GM18520 (cell line): ENCODE results near the gene SREBF2.
"Not testable (repeated sequence)": the region's sequence is repeated elsewhere in the genome, so short reads cannot be mapped to it uniquely, and the experiment has no call there.

ENCODE experiments used
- ATAC-seq: cut with Tn5 transposase; IDR thresholded peaks from one replicate; pipeline ENCODE4 v1.9.1; 2021; ENCODE audit not compliant: unreplicated experiment

SREBF2 gene

DNA sequence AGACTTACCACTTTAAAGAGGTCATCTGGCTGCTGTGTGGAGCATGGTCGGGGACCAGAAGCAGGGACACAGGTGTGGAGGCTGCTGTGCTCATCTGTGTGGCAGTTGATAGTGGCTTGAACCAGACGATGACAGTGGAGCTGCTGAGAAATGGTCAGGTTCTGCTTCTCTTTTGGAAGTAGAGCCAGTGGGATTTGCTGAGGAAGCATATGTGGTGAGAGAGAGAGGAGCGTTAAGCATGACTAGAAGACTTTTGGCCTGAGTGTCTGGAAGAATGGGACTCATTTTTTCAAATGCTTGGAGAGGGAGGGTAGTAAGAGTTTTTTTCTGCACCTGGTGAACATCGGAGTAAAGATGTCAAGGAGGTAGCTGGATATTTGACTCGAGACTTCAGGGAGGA lies 12.5 kb upstream of the SREBF2 start:
- no peak for ATAC-seq

DNA sequence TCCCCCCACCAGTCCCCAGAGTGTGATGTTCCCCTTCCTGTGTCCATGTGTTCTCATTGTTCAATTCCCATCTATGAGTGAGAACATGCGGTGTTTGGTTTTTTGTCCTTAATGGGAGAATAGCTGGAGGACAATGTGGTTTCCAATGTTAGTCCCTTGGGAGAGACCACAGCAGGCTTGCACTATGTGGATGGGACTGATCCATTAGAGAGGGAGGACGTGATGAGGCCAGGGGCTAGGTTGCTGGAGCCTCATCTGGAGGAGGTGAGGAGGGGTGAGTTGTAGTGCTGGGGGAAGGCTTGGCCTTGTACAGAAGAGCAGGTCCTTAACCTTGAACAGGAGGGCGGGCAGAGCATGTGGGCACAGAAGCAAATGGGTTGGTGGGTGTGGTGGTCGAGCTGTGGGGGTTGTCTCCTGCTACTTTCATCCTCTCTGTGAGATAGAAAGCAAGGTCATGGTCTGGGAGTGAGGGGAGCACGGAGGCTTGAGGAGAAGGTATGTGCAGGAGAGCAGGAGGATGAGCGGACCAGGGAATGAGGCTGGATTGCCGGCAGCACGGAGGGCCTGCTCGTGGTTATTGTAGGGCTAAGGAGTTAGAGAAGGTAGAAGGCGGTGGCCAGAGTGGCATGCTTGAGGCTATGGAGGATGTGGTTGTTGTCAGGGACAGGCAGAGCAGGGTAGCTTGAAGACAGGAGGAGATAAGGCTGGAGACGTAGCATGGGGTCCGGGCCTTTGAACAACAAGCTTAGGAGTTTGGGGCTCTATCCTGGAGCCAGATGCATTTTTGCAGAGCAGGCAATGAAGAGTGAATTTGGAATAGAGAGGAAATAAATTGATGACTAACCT lies 11.2 kb upstream of the SREBF2 start:
- no peak for ATAC-seq

DNA sequence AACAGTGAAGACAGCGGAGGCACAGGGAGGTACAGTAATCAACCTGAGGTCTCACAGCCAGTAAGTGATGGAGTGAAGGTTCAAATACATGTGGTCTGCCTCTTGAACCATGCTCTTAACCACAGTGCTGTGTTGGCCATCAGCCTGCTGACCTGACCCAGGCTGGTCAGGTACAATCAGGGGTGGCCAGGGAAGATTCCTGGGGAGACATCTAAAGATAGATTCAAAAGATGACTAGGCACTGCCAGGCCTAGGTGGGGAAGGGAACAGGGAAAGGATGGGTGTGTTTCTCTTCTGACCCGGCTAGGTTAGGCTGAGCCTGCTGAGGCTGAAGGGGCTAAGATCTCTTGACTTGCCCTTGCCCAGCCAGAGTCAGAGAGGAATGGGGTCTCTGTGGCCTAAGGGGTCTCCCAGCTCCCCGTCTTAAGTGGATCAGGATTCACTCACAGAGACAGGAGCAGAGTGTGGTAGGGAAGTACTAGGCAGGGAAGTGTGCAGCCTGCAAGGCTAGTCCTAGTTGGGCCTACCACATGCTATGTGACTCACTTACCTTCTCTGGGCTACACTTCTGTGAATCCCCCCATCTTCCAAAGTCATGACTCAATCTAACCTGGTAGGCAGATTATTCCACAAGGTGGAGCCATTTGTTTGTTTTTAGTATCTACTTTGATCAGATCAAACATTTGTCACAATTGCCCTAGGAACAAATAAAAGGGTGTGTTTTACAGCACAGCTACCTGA lies 10.4 kb upstream of the SREBF2 start:
- no peak for ATAC-seq

DNA sequence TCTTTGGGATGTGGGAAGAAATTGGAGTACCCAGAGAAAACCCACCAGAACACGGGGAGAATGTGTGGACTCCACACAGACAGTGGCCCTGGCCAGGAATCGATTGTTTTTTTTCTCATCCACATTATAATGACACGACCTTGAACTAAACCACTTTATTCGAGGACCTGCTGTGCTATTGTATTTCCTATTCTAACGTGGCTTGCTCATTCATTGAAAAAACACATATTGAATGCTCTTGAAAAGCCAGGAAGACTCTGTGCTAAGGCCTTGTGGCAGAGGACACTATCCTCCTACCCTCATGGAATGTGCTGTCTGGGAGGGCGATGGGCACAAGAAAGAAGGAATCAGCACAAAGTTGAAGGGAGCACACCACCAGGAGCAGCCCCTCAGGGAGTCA lies 9.1 kb upstream of the SREBF2 start:
- ATAC-seq = no peak

DNA sequence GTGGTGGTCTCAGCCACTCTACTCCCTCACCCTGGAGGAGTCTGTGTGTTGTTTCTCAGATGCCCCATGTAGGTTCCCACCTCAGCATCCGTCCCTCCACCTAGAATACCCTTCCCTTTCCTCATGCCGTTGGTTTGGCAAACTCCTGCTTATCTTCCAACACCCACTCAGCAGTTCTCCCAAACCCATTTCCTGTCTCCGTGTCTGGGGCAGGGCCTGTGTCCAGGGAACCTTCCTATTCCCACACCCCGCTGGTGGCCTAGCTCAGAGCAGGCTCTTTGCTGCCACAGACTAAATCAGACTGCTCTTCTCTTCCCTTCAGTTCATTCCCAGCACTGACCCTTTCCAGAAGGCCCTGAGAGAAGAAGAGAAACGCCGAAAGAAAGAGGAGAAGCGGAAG lies 7.5 kb upstream of the SREBF2 start:
- no peak for ATAC-seq

DNA sequence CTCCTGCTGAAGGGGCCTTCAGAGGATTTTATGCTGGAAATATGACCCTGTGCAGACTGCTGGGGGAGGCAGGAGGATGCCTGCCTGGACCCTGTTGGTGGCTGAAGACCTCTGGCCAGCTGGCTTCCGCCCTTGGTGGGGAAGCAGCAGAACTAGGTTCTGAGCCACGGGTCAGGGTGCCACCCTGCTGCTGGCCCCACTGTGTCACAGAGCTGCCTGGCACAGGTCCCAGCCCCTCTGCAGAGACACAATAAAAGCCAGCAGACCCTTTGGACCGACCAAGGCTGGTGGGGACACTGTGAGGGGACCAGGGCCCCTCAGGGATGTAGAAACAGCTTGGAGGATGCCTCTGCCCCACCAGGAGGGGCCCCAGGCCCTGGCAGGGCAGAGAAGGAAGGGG lies 6.9 kb upstream of the SREBF2 start:
- ATAC-seq = no peak

DNA sequence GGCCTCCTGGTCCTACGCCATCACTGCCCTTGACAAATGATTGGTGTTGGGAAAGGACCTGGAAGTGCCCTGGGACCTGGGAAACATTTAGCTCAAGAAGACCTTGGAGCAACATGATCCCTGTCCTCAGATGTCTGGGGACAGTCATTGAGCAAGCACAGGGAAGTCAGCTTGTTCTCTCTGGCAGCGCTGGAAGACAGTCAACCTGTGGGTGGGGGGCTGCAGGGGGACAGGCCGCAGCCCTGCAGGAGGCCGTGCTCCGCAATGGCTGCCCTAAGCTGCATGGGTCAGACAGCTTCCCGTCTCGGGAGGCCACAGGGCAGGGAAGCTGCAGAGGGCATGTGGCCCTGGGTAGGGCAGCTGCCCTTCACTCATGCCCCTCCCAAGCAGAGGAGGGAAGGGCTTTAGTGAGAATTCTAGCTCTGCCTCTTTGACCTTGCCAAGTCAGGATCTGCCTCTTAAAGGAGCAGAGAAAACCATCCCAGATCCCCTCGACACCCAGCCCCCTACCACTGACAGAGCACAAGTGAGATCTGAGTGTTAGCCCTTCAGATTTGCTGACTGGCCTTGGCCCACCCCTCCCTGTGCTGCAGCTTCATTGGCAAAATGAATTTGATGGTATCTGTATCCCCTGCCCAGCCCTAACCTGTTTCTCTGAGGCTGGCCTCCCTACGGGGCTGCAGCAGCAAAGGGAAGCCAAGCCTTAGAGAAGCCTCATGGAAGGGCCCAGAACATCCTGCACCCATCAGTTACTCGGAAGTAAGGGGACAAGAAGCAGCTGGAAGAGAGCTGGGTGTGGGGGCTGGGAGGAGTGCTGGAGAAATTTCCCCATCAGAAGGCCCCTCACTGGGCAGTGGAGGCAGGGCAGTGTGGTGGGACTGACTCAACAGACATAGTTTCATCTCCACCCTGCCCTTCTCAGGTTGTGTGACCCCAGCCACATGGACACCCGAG lies 6.2 kb upstream of the SREBF2 start:
- no peak for ATAC-seq

DNA sequence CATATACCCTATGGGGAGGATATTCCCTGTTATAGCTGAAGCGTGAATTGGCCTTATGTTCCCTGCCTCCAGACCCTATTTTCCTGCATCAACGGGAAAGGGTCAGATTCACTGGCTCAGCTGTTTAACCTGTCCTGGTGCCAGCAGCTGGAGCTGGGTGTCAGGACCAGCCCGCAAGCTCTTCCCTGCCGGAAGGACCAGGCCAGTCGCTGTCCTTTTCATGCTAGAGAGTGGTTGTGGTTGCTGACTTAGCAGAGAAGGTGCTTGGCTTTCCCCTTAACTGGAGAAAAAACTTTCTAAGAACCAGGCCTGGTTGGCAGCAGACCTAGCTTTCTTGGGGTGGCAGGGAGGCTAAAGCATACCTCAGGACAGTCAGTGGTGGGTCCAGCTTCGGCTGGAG lies 5.2 kb upstream of the SREBF2 start:
- no peak for ATAC-seq

DNA sequence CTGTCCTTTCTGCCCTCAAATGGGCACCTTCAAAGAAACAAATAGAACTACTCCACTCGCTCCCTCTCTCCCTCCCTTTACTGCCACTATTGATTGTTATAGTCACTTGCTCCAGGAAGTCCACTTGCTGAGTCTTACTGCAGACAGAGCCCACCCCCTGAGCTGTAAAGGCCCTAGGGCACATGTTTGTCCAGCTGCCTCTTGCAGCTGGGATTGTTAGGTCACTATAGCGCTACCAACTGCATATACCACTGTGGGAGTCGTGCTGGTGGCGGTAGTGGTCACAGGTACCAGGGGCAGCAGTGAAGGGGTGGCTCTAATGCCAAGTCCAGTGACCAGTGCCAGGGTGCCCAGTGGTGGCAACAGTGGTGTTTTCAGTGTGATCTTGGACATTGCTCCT lies 4.4 kb upstream of the SREBF2 start:
- ATAC-seq = no peak

DNA sequence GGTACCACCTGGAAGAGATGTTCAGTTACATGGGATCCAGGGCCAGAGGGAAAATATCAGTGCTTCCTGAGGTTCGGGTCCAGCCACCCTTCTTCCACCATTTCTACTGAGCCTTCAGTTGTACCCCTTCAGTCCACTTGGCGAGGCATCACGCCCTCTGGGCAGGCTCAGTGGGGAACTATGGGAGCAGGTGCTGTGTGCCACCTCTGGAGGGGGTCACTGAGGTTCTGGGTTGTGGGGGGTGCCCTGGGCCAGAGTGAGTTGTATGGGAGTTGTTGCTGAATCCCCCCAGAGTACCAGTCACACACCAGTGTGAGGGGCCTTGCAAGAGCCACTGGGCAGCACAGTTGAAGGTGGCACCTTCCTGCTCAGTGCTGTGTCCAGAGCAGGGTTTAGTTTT lies 2.7 kb upstream of the SREBF2 start:
- ATAC-seq = no peak

DNA sequence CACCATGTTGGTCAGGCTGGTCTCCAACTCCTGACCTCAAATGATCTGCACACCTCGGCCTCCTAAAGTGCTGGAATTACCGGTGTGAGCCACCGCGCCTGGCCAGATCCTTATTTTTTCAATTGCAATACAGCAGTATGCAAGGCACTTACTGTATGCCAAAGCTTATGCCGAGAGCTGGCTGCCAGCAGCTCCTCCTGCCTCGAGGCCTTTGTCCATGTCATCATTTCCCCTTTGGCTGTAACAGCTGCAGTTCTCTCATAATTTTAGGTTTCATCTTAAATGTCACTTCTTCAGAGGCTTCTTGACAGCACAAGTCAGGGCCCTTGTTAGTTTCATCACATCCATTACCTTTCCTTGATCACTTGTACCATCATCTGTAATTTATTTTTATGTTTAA lies 1.5 kb upstream of the SREBF2 start:
- ATAC-seq = no peak

DNA sequence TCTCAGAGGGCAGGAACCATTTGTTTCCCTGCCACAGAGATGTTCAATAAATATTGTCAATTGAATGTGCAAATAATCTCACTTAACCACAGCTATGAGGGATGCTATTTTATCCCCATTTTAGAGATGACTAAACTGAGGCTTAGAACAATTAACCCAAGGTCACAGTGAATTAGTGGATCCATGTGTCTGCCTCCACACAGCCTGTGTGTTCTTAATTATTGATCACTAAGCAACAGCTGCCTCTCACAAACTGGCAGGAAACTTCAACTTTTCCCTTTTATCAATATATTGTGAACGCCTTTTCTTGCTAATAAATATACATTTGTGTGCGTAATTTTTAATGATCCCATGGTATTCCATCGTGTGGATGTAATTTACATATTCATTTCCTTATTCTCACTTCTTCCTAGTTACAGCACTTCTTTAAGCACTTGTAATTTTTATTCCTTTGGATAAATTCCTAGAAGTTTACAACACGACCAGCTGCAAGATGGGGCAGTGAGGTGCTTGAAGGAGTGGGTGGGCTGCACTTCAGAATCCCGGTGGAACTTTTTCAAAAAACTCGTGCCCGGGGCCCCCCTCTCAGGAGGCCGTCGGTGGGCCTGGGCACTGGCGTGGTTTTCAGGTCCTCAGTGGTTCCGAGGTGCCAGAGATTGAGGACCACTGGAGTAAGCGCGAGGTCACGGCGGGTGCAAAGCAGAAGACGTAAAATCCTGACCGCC lies 915 bp upstream of the SREBF2 start:
- no peak for ATAC-seq

DNA sequence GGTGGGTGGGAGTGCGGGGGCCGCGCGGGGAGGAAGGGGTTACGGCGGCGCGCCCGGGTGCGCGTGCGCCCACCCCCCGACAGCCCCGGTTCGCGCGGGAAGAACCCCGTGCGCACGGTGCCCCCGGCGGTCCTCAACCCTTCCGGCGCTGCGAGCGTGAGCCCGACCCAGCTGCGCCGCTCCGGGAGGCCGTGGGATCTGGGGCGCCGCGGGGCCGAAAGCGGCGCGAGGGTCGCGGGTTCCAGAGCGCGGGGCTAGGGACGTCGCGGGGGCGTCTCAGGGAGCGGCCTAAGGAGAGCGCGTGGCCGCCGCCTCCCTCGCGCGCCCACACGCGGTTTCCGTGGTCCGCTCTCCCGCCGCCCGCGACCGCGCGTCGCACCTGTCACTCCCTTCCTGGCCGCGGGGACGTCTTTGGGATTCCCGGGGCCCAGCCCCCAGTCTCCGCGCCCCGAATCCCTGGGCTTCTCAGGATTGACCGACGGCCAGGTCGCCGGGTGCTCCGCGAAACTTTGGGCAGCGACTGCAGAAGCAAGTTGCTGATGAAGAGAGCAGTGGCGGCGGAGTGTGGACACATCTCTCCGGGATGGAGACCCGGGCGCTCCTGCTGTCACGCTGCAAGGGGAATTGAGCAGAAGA lies 582 bp downstream of the SREBF2 start:
- no peak for ATAC-seq

DNA sequence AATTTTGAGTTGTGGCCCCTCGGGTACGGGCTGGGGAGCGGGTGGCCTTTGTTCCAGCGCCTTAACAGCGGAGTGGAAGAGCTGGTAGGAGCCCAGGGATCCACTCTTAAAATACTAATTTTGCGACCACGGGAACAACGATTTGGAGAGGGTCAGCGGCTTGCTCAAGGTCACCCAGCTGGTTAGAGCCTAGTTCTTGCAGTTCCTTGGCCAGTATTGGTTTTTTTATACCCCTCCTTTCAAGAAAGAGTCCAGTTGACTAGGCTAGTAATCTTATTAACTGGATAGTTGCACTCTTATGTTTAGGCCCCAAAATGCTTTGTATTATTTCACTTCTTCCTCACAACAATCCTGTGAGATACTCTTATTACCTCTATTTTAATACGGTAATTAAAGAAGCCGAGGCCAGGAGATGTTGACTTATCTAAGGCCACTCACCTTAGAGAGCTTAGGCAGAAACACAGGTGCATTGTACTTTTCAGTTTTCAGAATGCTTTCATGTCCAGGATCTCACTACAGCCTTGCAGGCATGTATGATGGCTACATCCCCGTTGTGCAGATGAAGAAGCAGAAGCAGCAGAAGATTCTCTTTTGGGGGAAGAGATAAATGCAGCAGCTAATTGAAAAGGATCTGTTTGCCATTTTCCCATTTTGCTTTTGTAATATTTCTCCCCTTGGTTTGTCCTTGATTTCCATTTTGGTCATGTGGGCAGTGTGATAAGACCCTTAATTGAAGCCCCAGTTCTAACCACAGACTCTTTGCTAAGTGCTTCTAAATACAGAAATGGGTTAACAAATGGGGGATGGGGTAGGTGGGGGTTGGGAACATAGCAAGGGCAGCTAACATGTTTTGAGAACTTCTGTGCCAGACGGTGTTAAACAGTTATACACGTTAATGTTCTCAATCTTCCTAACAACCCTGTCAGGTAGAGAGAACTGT lies 1.4 kb downstream of the SREBF2 start:
- no peak for ATAC-seq

DNA sequence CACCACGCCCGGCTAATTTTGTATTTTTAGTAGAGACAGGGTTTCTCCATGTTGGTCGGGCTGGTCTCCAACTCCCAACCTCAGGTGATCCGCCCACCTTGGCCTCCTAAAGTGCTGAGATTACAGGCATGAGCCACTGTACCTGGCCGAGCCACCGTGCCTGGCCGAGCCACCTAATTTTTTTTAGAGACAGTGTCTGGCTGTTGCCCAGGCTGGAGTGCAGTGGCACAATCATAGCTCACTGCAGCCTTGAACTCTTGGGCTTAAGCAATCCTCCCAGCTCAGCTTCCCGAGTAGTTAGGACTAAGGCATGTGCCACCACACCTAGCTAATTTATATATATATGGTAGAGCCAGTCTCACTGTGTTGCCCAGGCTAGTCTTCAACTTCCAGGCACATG lies 2.6 kb downstream of the SREBF2 start:
- ATAC-seq = not testable (repeated sequence)

DNA sequence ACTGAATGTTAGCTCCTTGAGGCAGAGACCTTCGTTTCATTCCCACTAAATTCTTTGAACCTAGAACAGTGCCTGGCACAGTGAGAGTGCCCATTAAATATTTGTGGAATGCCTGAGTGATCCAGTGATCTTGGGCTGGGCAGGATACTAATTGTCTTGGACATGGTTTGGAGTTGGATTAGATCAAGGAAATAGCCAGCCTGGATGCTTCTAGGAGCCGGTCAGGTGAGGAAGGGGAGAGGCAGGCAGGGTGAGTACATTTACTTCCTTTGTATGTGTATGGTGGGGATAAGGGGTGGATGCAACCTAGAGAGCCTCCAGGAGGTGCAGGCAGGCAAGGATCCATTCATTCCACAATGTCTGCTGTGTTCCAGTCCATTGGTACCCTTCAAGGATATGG lies 3.6 kb downstream of the SREBF2 start:
- ATAC-seq = no peak

DNA sequence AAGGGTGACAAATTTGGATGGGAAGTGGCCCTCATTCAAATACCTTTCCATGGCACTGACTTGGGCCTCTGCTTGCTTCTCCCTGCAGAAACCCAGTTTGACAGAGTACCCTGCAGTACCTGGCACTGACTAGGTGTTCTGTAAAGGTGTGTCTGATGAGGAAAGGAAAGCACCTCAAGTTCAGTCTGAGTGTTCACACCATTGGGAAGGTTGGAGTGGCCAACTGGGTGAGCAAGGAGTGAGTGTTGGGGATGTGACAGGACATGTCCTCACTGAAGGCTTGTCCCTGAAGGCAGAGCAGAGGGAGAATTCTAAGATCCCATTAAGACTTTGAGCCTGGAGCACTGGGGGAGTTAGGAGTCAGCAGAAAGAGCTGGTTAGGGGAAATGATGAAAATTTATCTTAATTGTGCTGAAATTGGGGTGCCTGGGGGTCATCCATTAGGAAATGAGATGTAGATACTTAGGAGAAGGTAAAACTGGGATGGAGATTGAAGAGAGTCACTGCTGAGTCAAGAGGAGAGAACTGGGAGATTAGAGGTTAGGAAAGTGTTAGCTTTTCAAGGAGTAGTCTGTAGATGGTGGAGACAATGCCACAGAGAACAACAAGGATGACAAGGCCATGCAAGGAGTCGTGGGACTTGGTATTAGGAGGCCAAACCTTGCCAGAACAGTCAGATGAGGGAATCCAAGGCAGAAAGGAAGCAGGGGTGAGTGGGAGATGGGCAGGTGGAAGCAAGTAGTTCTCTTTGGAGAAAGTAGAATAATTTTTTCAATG lies 6.1 kb downstream of the SREBF2 start:
- ATAC-seq = no peak

DNA sequence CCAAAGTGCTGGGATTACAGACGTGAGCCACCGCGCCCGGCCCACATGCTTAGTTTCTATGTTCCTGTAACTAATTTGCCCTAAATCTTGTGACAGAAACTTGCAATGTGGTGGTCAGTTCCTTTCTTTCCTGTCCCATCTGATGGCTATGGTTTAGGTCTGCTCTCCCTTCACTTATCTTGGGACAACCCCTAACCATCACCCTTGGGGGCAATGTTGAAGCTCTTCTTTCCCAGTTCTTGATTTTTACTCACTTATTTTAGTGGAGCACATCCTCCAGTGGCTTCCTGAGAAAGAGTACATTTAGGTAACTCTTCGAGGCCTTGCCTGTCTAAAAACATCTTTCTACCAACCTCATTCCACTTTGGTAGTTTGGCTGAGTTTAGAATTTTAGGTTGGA lies 7.3 kb downstream of the SREBF2 start:
- ATAC-seq = no peak
